NB4 (cell line): ENCODE data around the gene INPP5A.

ENCODE experiments used
- DNase-seq: peaks from one replicate; pipeline ENCODE4 v3.0.0; 2010; ENCODE audit warnings: low read depth
- H3K4me3 ChIP-seq: one replicate; pipeline ENCODE4 v1.5.1; 2011; ENCODE audit warnings: mild to moderate bottlenecking, low read depth, low read length, moderate library complexity
- MAX ChIP-seq: IDR thresholded peaks from 2 replicates; pipeline ENCODE4 v1.6.1; 2011; ENCODE audit warnings: low read depth, low read length
- MYC ChIP-seq: IDR thresholded peaks from 2 replicates; pipeline ENCODE4 v1.6.1; 2011; ENCODE audit warnings: low read depth, low read length
- POLR2A ChIP-seq: IDR thresholded peaks from 2 replicates; pipeline ENCODE4 v1.6.1; 2011; ENCODE audit warnings: mild to moderate bottlenecking; ENCODE audit not compliant: insufficient read length; ENCODE audit errors: extremely low read depth
- TF ChIP-seq, protein P1 (sequence below): IDR thresholded peaks from one replicate; pipeline ENCODE4 v1.5.1; 2012; ENCODE audit warnings: low read depth, low read length

The INPP5A gene

GRCh38 chr10:132574288-132574687 lies 36.7 kb downstream of the INPP5A start:
- TF ChIP-seq, protein P1, sequence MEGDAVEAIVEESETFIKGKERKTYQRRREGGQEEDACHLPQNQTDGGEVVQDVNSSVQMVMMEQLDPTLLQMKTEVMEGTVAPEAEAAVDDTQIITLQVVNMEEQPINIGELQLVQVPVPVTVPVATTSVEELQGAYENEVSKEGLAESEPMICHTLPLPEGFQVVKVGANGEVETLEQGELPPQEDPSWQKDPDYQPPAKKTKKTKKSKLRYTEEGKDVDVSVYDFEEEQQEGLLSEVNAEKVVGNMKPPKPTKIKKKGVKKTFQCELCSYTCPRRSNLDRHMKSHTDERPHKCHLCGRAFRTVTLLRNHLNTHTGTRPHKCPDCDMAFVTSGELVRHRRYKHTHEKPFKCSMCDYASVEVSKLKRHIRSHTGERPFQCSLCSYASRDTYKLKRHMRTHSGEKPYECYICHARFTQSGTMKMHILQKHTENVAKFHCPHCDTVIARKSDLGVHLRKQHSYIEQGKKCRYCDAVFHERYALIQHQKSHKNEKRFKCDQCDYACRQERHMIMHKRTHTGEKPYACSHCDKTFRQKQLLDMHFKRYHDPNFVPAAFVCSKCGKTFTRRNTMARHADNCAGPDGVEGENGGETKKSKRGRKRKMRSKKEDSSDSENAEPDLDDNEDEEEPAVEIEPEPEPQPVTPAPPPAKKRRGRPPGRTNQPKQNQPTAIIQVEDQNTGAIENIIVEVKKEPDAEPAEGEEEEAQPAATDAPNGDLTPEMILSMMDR = no peak
- TF ChIP-seq MYC (no peak), MAX (no peak), POLR2A (no peak)
- no peak for DNase-seq
- H3K4me3 ChIP-seq = peak overlapping the region; percentile 56

DNA sequence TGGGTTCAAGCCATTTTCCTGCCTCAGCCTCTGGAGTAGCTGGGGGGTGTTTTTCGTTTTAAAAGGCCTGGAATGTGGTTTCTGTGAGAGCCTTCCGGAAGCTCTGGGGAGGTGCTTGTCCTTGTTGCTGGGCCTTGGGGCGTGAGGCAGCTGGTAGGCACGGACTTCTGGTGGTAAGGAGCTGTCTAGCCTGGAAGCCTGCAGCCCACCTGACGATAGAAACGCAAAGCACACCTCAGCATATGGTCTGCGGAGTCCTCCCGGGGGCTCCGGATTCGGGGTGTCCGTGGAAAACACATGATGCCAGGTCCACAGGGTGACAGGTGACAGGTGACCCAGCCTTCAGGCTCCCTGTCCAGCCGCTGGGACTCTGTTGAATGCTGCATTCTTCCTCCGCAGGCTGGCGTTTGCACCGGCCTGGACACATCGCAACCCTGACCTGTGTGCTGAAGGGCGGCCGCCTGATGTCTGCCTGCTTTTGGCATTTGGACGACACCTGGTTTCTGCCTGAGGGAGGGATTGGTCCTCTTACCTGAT lies 37.3 kb downstream of the INPP5A start:
- peak; percentile 69 for TF ChIP-seq MAX
- TF ChIP-seq, protein P1 = no peak
- no peak for TF ChIP-seq POLR2A
- TF ChIP-seq MYC = peak; percentile 63; the same call in 1 of the 2 replicates
- peak; percentile 94 for DNase-seq
- H3K4me3 ChIP-seq = peak overlapping the region; percentile 56

DNA sequence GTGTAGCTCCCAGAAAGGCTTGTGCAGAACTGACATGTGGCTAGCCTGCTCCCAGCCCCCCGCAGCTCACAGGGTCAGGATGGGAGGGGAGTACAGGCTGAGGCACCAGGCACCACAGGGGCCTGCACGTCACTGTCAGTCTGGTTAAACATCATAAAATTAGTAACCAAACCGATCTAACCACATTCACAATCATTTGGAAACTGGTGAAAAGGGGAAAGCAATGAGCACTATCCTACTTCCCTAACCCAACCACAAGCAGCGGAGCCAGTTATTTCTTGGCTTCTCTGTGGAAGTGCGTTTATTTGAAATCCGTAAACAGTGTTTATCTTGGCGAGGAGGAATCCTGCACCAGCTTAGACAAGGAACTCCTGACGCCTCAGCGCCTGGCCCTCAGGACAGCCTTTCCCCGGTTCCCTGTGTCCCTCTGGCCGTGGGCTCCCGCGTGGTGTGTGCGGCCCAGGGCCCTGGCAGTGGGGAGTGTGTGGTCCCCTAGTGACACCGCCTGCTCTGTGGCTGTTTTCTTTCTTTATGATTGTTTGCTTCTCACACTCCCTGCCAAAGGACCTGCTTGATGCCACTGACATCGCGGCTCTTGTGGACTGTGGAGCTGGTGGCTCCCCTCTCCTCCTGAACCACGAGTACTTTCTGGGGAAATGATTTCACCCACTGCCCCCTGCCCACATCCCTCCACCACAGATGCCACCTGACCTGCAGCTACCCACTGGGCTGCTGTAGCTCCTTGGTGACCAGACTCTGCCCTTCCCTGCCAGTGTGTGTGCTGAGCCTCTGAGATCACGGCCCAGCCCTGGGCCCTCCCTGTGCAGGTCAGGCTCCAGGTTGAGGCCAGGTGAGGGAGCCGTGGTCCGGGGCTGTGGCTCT lies 38.0 kb downstream of the INPP5A start:
- TF ChIP-seq MYC = peak; percentile 93
- TF ChIP-seq POLR2A = no peak
- peak; percentile 92 for TF ChIP-seq MAX
- TF ChIP-seq, protein P1 = no peak
- peak; percentile 98 for DNase-seq
- peak overlapping the region; percentile 56 for H3K4me3 ChIP-seq

- H3K4me3 ChIP-seq = no peak overlapping the region
- no peak for DNase-seq
- no peak for TF ChIP-seq POLR2A
- TF ChIP-seq, protein P1 = no peak
- no peak for TF ChIP-seq MYC
- TF ChIP-seq MAX = no peak
Measured at GRCh38 chr10:132576671-132577349, 39.2 kb downstream of the INPP5A start.

GRCh38 chr10:132577350-132578003 lies 39.9 kb downstream of the INPP5A start:
- no peak overlapping the region for H3K4me3 ChIP-seq
- DNase-seq = no peak
- TF ChIP-seq MAX = no peak
- TF ChIP-seq POLR2A = no peak
- TF ChIP-seq, protein P1 = no peak
